WERI-Rb-1 (cell line): ENCODE measurements around the gene SMIM14.

Experiments used
- DNase-seq: peaks from one replicate; pipeline ENCODE4 v3.0.0-alpha.2; 2020
- H3K27ac ChIP-seq: fragments of 250-450 bp; sonication (Bioruptor Pico); 2 replicates; pipeline ENCODE4 v1.5.1; 2020; ENCODE audit warnings: mild to moderate bottlenecking, moderate library complexity
- H3K27me3 ChIP-seq: fragments of 250-450 bp; sonication (Bioruptor Pico); 2 replicates; pipeline ENCODE4 v1.5.1; 2021; ENCODE audit warnings: mild to moderate bottlenecking, low read depth, moderate library complexity; ENCODE audit not compliant: insufficient read depth, severe bottlenecking
- H3K36me3 ChIP-seq: fragments of 250-450 bp; sonication (Bioruptor Pico); 2 replicates; pipeline ENCODE4 v1.5.1; 2020; ENCODE audit warnings: mild to moderate bottlenecking, moderate library complexity
- H3K4me3 ChIP-seq: 2 replicates; pipeline ENCODE4 v1.5.1; 2011; ENCODE audit warnings: low read depth, mild to moderate bottlenecking, control low read depth, low read length
- H3K9me3 ChIP-seq: fragments of 250-450 bp; sonication (Bioruptor Pico); 2 replicates; pipeline ENCODE4 v1.5.1; 2021; ENCODE audit warnings: mild to moderate bottlenecking, moderate library complexity; ENCODE audit not compliant: severe bottlenecking
- CTCF ChIP-seq: IDR thresholded peaks from 2 replicates; pipeline ENCODE4 v1.5.1; 2011; ENCODE audit warnings: low read depth, mild to moderate bottlenecking, control low read depth, inconsistent platforms, low read length

The SMIM14 gene

DNA sequence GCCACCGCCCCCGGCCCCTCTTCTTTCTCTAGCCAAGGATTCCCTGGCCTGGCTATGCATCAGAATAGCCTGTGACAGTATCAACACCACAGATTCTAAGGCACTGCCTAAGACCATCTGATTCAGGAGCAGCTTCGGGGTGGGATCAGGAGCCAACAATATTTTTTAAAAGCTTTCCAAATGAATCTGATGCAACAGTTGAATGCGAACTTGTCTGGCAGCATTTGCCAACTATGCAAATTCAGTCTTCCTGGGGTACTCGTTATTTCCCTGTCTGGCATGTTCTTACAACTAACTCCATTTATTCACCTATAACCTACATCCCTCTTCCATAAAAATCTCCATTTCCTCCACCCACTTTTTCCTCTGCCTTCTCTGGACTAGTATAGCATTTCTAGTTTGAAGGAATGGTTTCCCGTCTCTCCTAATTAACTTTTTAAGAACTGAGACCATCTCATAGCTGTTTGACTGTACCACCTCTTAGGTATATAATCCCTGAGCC is 75.3 kb downstream of the SMIM14 start:
- TF ChIP-seq CTCF: no peak
- Histone ChIP-seq H3K27ac (no peak overlapping the region), H3K4me3 (no peak overlapping the region), H3K9me3 (peaks cover 4% of the 10 kb centered on the region), H3K36me3 (no peaks in the 10 kb centered on the region), H3K27me3 (no peaks in the 10 kb centered on the region)
- no peak for DNase-seq

DNA sequence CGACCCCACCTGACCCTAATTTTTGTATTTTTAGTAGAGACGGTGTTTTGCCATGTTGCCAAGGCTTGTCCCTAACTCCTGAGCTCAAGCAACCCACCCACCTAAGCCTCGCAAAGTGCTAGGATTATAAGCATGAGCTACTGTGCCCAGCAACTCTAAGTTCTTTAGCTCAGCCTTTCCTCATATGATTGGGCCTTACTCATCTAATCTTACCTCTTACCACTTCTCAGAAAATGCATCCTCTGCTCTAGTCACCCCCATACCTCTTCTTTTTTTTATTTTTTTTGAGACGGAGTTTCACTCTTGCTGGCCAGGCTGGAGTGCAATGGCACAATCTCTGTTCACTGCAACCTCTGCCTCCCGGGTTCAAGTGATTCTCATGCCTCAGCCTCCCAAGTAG is 75.9 kb downstream of the SMIM14 start:
- DNase-seq: no peak
- Histone ChIP-seq H3K27ac (no peak overlapping the region), H3K36me3 (no peaks in the 10 kb centered on the region), H3K27me3 (no peaks in the 10 kb centered on the region), H3K4me3 (no peak overlapping the region), H3K9me3 (peaks cover 4% of the 10 kb centered on the region)
- no peak for TF ChIP-seq CTCF

DNA sequence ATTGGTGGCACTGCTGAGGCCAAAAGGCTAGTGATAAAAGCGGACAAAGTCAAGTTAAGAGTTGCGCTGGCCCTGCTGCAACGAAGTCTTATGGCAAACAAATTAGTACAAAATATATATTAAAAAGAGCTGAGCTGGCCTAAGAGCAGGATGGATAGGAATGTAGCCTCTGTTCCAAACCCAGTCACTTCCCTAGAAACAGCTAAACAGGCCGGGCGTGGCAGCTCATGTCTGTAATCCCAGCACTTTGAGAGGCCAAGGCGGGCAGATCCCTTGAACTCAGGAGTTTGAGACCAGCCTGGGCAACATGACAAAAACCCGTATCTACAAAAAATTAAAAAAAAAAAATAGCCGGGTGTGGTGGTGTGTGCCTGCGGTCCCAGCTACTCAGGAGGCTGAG is 79.0 kb downstream of the SMIM14 start:
- Histone ChIP-seq H3K9me3 (no peaks in the 10 kb centered on the region), H3K27ac (no peak overlapping the region), H3K4me3 (no peak overlapping the region), H3K36me3 (no peaks in the 10 kb centered on the region), H3K27me3 (no peaks in the 10 kb centered on the region)
- no peak for DNase-seq
- TF ChIP-seq CTCF: no peak

- no peaks in the 10 kb centered on the region for H3K36me3 ChIP-seq
- H3K4me3 ChIP-seq: no peak overlapping the region
- H3K27ac ChIP-seq: no peak overlapping the region
- no peak for DNase-seq
- no peak for TF ChIP-seq CTCF
- H3K27me3 ChIP-seq: no peaks in the 10 kb centered on the region
- H3K9me3 ChIP-seq: no peaks in the 10 kb centered on the region
Observed at GRCh38 chr4:39555472-39555871, 83.2 kb downstream of the SMIM14 start.

DNA sequence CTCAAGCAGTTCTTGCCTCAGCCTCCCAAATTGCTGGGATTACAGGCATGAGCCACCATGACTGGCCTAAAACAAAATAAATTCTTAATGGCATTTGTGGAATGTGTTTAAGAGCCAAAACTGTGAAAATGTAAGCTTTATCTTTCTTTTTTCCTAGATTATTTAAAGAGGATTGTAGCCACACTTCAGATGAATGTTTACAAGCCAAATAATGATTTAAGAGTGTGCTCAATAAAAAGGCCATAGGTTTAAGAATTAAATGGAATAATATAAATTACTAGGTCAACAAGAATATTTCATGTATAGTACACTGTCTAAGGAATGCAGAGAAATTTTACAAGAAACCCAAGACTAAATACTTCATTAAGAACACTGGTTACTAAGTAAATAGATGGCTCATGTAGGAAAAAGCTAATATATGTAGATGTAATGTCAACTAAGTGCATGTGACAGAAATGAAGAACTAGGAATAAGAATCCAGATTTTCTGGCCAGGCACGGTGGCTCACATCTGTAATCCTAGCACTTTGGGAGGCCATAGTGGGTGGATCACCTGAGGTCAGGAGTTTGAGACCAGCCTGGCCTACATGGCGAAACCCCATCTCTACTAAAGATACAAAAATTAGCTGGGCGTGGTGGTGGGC is 90.1 kb downstream of the SMIM14 start:
- Histone ChIP-seq H3K4me3 (no peak overlapping the region), H3K36me3 (no peaks in the 10 kb centered on the region; the same call in 1 of the 2 replicates), H3K27me3 (no peaks in the 10 kb centered on the region), H3K9me3 (peaks cover 2% of the 10 kb centered on the region), H3K27ac (no peak overlapping the region)
- no peak for TF ChIP-seq CTCF
- DNase-seq: no peak
